ENCODE results near the gene SYT14.
A peak's percentile ranks its signal among the peaks of the same experiment; 100 is the strongest.
"Not testable (repeated sequence)": the region's sequence is repeated elsewhere in the genome, so short reads cannot be mapped to it uniquely, and the experiment has no call there.

Gene SYT14

GRCh38 chr1:210123924-210124589, 186.0 kb downstream of the SYT14 start:
- DNase-seq, result peak; percentile 73

- no peak for DNase-seq
Measured at GRCh38 chr1:210124736-210125135, 186.7 kb downstream of the SYT14 start.

DNA sequence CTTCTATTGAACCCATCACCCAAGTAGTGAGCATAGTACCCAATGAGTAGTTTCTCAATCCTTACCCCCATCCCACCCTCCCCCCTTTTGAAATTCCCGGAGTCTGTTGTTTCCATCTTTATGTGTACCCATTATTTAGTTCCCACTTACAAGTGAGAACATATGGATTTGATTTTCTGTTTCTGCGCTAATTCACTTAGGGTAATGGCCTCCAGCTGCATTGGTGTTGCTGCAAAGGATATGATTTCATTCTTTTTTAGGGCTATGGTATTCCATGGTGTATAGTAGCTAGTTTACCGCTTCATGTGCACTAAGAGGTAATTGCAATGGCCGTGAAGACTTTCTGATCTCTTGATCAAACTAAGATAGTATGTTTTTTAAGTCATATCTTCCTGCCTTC, 187.1 kb downstream of the SYT14 start:
- no peak for DNase-seq

- no peak for DNase-seq
Measured at GRCh38 chr1:210129092-210129491, 191.1 kb downstream of the SYT14 start.

- DNase-seq, result no peak
Measured at GRCh38 chr1:210129759-210130158, 191.7 kb downstream of the SYT14 start.

DNA sequence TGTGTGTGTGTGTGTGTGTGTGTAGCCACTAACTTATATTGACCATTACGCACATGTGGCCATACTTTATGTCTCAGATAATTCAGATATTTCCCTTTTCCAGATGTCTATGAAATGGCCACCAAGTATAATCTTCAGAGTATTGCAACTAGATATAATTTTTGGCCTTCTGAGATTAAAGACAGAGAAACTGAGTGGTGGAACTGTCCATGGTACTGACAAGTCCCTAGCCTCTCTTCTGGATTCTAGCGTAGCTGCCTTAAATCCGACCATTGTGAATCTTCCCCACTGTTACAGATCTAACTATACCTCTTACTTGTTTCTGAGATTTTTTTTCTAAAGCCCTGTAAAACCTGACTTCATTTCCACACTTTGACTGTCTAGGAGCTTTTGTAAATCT, 194.6 kb downstream of the SYT14 start:
- DNase-seq, result no peak

DNA sequence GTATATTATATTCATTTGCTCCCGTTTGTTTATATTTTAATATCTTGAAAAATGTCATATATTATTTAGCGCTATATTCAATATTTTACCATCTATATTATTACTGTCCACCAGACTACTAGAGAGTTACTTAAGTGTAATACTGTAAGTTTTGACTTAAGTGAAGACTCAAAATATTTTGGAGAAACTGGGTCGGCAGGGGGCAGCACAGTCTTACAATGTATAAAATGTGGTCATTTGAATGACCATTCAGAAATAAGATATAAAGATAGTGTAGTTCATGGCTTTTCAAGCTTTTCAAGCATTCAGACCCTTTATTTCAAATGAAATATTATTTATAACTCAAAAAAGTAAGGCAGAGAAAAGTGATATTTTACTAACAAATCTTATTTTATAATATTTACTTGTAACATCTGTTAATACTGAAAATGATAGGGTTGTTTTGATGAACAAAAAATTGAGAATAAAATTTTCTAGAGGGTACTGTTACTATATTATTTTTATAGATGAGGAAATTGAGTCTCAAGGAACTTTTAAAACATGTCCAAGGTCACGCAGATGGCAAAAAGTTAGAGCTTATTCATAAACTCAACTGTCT, 205.5 kb downstream of the SYT14 start:
- DNase-seq, result no peak

- DNase-seq, result no peak
Measured at GRCh38 chr1:210144736-210145135, 206.7 kb downstream of the SYT14 start.

DNA sequence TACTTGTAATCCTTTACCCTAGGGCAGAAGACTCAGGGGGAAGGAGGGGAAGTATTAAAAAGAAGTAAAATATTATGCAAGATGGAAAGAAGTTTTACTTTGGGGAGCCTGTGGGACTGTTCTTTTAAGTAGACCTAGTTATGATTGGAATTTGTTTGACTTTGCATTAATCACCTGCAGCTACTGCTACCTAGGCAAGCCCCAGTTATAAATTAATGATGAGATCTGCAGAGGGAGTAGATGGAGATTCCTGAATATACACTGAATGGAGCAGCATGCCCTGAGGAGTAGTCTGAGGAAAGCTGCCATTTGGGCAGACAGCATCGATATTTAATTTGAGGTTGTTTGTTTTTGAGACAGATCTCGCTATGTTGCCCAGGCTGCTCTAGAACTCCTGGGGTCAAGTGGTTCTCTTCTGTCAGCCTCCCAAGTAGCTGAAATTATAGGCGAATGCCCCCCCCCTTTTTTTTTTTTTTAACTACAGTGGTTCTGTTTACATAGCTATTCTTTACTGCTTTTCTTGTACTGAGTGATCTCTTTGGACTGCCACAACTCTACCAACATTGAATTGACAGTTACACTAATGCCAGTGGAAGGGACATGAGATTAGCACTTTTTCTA, 213.1 kb downstream of the SYT14 start:
- no peak for DNase-seq

- no peak for DNase-seq
Measured at GRCh38 chr1:210159211-210159610, 221.2 kb downstream of the SYT14 start.

DNA sequence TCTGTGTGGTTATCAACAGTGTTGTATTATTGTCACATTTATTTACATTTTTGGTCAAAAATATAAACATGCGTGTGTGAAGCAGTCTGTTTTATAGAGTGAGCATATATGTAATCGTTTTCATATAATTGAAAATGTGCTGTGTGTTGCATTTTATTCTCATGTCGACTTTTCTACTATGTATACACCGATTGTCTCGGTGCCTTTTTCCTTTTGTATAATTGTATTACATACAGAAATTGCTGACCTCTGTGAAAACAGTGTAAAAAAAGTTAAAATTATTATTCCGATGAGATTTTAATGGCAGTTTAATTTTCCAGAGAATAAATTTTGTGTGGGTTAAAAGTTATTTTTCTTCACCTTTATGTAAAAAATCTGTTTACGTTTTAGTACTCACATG, 232.2 kb downstream of the SYT14 start:
- DNase-seq, result no peak

DNA sequence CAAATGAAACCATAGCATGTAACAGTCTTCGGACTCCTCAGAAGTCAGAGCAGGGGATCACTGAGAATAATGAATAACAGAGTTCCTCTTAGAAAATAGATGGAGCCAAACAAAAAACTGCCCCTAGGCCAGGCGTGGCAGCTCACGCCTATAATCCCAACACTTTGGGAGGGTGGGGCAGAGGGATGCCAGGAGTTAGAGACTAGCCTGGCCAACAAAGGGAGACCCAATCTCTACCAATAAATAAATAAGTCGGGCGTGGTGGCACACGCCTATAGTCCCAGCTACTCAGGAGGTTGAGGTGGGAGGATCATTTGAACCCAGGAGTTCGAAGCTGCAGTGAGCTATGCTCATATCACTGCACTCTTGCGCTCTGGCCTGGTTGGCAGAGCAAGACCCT, 236.1 kb downstream of the SYT14 start:
- no peak for DNase-seq

DNA sequence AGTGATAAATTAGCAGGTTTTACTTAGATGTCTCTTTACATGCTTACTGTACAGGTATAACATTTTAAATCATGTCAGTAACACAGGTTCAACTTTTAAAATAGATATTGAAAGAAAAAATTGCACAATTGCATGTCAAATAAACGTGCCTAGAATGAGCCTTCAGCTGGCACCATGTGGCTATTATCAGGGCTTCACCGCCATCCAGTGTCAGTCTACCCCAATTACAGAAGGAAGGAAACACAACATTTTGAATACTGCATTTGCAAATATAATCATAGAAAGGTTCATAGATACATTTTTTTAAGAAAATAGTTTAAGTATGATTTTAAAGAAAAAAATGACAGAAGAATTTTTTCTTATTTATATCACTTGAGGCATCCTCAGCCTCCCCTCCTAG, 247.0 kb downstream of the SYT14 start:
- DNase-seq, result no peak

- not testable (repeated sequence) for DNase-seq
Measured at GRCh38 chr1:210187849-210188606, 250.0 kb downstream of the SYT14 start.

DNA sequence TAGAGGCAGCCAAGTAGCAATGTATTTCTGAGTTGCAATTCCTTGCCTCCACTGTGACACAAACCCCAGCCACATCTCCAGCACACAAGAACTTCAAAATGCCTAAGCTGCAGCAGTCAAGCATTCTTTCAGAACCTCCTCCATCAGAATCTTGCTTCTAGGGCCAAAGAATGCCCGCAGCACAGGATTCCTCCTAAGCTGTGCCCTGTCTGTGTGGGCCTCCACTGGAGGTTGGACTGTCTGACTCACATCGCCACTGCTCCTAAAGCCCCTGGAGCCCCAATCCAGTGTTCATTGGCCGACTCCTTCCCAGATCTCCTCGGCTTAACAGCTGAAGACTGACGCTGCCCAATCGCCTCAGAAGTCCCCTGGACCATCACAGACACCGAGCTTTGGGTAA, 251.4 kb downstream of the SYT14 start:
- DNase-seq, result no peak

DNA sequence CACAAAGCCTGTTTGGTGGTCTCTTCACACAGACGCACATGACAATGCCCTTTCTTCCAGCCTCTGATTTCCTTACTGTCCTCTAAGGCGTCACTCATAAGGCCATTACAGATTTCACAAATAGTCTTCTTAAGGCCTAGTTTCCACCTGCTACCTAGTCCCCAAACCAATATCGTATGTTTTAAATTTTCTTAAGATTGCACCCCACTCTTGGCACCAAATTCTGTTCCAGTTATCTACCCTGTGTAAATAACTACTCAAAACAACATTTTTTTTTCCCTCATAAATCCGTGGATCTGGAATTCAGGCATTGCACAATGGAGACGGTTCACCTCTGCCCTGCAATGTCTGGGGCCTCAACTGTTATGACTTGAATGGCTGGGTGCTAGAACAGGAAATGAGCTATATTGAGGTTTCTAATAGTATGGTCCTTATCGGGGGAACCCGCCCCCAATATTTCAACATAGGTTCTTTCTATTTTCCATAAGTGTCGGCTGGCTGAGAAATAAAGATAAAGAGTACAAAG, 257.7 kb downstream of the SYT14 start:
- no peak for DNase-seq

DNA sequence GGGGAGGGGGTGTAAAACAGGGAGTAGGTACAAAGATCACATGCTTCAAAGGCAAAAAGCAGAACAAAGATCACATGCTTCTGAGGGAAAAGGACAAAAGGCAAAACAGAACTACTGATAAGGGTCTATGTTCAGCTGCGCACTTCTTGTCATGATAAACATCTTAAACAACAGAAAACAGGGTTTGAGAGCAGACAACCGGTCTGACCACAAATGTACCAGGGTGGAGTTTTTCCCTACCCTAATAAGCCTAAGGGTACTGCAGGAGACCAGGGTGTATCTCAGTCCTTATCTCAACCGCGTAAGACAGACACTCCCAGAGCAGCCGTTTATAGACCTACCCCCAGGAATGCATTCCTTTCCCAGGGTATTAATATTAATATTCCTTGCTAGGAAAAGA, 258.2 kb downstream of the SYT14 start:
- DNase-seq, result not testable (repeated sequence)

DNA sequence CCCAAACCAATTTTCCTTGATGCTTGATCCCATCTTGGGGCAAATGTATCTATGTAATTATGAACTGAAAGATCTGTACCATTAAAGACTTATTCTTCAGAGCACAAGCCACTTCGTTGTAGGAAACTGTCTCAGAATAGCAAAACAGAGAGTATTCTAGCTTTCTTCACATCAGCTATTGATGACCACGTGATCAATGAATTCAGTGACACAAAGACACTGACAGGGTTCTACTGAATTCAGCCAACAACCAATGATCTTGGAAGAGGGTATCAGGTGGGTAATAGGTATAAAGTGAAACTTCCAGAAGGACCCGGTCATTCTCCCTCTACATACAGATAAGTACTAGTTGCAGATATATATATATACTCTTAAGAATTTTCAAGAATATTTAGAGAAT, 260.8 kb downstream of the SYT14 start:
- no peak for DNase-seq

DNA sequence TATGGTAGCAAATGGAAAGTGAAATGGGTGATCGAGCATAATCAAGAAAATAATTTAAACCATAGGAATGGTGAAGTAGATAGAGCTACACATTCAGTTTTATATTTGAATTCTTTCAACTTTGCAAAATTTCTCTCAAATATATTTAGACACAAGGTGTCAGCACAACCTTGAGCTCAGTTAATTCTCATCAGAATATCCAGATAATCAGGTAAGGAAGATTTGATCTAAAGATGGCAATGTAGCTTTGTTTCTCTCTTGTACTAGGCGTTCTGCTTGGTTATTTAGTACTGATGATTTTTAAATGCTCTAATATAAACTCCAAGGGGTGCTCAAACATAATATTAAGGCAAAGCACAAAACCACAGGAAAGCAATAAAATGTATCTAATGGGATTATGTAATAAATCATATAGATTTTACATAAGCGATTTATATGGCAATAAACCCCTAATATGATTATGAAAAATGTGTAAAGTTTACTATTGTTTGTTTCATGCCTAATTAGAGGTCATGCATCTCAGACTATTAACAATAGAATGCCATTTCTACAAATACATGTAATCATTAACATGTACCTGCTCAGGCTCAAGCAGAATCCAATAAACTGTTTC, 262.2 kb downstream of the SYT14 start:
- DNase-seq, result no peak

- no peak for DNase-seq
Measured at GRCh38 chr1:210201681-210202080, 263.7 kb downstream of the SYT14 start.

DNA sequence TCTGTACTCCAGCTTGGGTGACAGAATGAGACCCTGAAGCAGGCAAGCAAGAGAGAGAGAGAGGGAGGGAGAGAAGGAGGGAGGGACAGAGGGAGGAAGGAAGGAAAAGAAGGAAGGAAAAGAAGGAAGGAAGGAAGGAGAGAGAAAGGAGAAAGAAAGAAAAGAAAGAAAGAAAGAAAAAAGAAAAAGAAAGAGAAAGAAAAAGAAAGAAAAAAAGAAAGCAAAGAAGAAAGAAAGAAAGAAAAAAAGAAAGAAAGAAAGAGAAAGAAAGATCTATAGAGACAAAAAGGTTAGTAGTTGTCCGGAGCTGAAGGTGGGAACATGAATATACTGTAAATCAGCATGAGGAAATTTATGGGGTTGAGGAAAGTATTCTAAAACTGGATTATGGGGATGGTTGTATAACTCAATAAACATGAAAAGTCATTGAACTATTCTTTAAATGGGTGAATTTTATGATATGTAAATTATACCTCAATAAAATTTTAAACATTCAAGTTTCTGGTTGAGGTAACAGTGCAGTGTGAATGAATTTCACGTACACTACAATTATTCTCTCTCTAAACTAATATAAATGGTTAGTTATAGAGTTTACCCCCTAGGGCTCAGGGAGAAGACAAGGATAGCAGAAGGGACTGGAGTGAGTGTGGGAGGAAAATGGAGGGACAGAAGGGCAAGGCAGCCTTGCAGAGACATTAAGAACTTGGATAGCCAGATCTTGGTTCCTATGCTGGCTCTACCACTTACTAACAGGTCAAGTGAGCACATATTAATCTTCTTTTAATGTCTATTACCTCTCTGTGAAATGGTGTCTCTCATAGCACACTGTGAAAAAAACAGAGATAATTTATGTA, 269.8 kb downstream of the SYT14 start:
- DNase-seq, result no peak

DNA sequence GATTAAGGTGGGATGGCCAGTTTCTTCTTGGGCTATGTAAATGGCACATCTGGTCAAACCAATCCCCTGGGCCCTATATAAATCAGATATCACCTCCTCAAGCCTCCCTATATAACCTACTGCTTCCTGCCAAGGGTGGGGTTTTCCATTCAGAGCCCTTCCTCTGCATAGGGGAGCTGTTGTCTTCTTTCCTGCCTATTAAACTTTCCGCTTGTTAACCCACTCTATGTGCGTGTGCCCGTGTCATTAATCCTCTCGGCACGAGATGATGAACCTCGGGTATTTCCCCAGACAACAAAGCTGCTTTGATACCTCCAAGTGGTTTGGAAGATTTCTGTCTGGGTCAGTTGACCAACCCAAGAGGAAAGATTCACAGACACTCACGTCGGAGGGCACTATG, 275.3 kb downstream of the SYT14 start:
- no peak for DNase-seq
